B cell (primary cell): ENCODE measurements around the gene ADI1. TPM values are rescaled to one million over a fixed set of nuclear protein-coding genes. Genes with fewer than 3 reads are reported as not detected.

Source experiments
- ATAC-seq: fragments of 200-7000 bp; cut with Tn5 transposase; one replicate; pipeline ENCODE4 v1.10.0; 2021; ENCODE audit warnings: low read depth, mild to moderate bottlenecking, moderate number of reproducible peaks, moderate library complexity
- CTCF ChIA-PET: fragments of 350-600 bp; sonication (Branson Sonifier 250); formaldehyde crosslinking; loops from one replicate; lab custom pipeline; 2021; ENCODE audit warnings: antibody characterized with exemption, inconsistent platforms; lab: Charles Lee
- POLR2A ChIA-PET: fragments of 350-600 bp; sonication (Branson Sonifier 250); formaldehyde crosslinking; loops from one replicate; lab custom pipeline; 2021; ENCODE audit warnings: antibody characterized with exemption; lab: Charles Lee
- DNase-seq: peaks from one replicate; pipeline ENCODE4 v3.0.0; 2013
- H2AFZ ChIP-seq: 2 replicates; pipeline ENCODE4 v1.6.1; 2012; ENCODE audit warnings: mild to moderate bottlenecking, low read depth, low read length; ENCODE audit not compliant: insufficient read depth, poor library complexity, severe bottlenecking
- H3K27ac ChIP-seq, 2 donors: 1 replicate in 1 of 2; 2 replicates in 1 of 2; pipeline ENCODE4 v1.5.1; 2012 to 2013; ENCODE audit warnings: low read length in 2 of 2, mild to moderate bottlenecking in 2 of 2, moderate library complexity in 1 of 2
- H3K27me3 ChIP-seq, 4 experiments: fragments of 200-600 bp in 1 of 4; sonication (generic) in 1 of 4; replicated peaks in 1 of 4; 1 replicate in 2 of 4; 2 replicates in 2 of 4; pipeline versions ENCODE4 v1.6.1 to v1.7.0; 2013 to 2016; ENCODE audit warnings: low read length in 3 of 4, mild to moderate bottlenecking in 2 of 4, mixed read lengths in 1 of 4, moderate library complexity in 1 of 4; ENCODE audit not compliant: insufficient read depth in 4 of 4, control insufficient read depth in 3 of 4; ENCODE audit errors: control extremely low read depth in 1 of 4
- H3K36me3 ChIP-seq, 2 experiments: replicated peaks in 1 of 2; 1 replicate in 1 of 2; 2 replicates in 1 of 2; pipeline versions ENCODE4 v1.6.1 to v1.7.1; 2013; ENCODE audit warnings: low read length in 1 of 2; ENCODE audit not compliant: insufficient read depth in 2 of 2, control insufficient read depth in 1 of 2; ENCODE audit errors: control extremely low read depth in 1 of 2, extremely low read depth in 1 of 2
- H3K4me1 ChIP-seq, 2 donors: fragments of 200-600 bp in 1 of 2; sonication (generic) in 1 of 2; 1 replicate in 1 of 2; 2 replicates in 1 of 2; pipeline versions ENCODE4 v1.5.1 to v1.6.1; 2013 to 2017; ENCODE audit warnings: low read length in 2 of 2; ENCODE audit not compliant: control insufficient read depth in 2 of 2, insufficient read depth in 2 of 2
- H3K4me2 ChIP-seq: replicated peaks from 2 replicates; pipeline ENCODE3; 2012; ENCODE audit warnings: mild to moderate bottlenecking, low read depth, low read length; ENCODE audit not compliant: poor library complexity, severe bottlenecking
- H3K4me3 ChIP-seq, 5 experiments: fragments of 200-600 bp in 1 of 5; sonication (generic) in 1 of 5; 1 replicate in 3 of 5; 2 replicates in 2 of 5; pipeline versions ENCODE4 v1.5.1 to v1.7.0; 2011 to 2016; ENCODE audit warnings: low read length in 4 of 5, mild to moderate bottlenecking in 4 of 5, low read depth in 2 of 5, control low read depth in 1 of 5, moderate library complexity in 1 of 5; ENCODE audit not compliant: insufficient read depth in 1 of 5; ENCODE audit errors: control extremely low read depth in 1 of 5, extremely low read depth in 1 of 5
- H3K79me2 ChIP-seq: fragments of 200-600 bp; sonication (generic); one replicate; pipeline ENCODE4 v1.6.0; 2016; ENCODE audit warnings: low read length; ENCODE audit not compliant: control insufficient read depth, insufficient read depth
- H3K9ac ChIP-seq: fragments of 200-600 bp; sonication (generic); 2 replicates; pipeline ENCODE4 v1.6.1; 2017; ENCODE audit warnings: mild to moderate bottlenecking, low read length, moderate library complexity
- H3K9me3 ChIP-seq, 3 donors: one replicate each; pipeline versions ENCODE4 v1.6.1 to v1.7.1; 2013; ENCODE audit warnings: low read length in 2 of 3; ENCODE audit not compliant: control insufficient read depth in 2 of 3, insufficient read depth in 1 of 3; ENCODE audit errors: control extremely low read depth in 1 of 3
- H4K20me1 ChIP-seq: 2 replicates; pipeline ENCODE4 v1.6.0; 2012; ENCODE audit warnings: mild to moderate bottlenecking, low read length; ENCODE audit not compliant: insufficient read depth, control insufficient read depth, poor library complexity, severe bottlenecking
- H3K27ac Mint-ChIP-seq: one replicate; pipeline ENCODE4 v1.8.0; 2021; ENCODE audit warnings: mixed read lengths
- H3K27me3 Mint-ChIP-seq: one replicate; pipeline ENCODE4 v1.8.0; 2021; ENCODE audit warnings: mixed read lengths
- H3K4me1 Mint-ChIP-seq: one replicate; pipeline ENCODE4 v1.8.0; 2021; ENCODE audit warnings: mixed read lengths
- H3K4me3 Mint-ChIP-seq: one replicate; pipeline ENCODE4 v1.8.0; 2021; ENCODE audit warnings: mixed read lengths
- H3K9me3 Mint-ChIP-seq: one replicate; pipeline ENCODE4 v1.8.0; 2022; ENCODE audit warnings: mixed read lengths; ENCODE audit not compliant: insufficient read depth
- CTCF ChIP-seq: fragments of 200-600 bp; IDR thresholded peaks from one replicate; pipeline ENCODE4 v1.8.0; 2022; ENCODE audit warnings: antibody characterized with exemption, mild to moderate bottlenecking
- EZH2 ChIP-seq: IDR thresholded peaks from 2 replicates; pipeline ENCODE4 v1.6.1; 2012; ENCODE audit warnings: borderline replicate concordance, low read depth, mild to moderate bottlenecking, moderate library complexity, low read length; ENCODE audit not compliant: insufficient read depth, poor library complexity, severe bottlenecking
- WGBS: methylation state at CpG from one replicate; pipeline ENCODE4 v1.1.5; 2013; ENCODE audit warnings: missing lambda C conversion rate; ENCODE audit not compliant: insufficient coverage; 5-methylcytosine and 5-hydroxymethylcytosine counted together
- intact Hi-C: fragments of 100-400 bp; cut with micrococcal nuclease; formaldehyde crosslinking; loops from one replicate; pipeline ENCODE4 v1.10.0; 2022
- polyA plus RNA-seq: library from polyadenylated mRNA; depleted of rRNA; stranded (reverse); fragments of >200 nt; gene quantifications from 2 replicates; pipeline ENCODE4 v1.2.3, GENCODE V29; 2012
- total RNA-seq, 2 donors: library from RNA; stranded (reverse); fragments of 120-200 nt in 1 of 2; gene quantifications; 1 replicate in 1 of 2; 2 replicates in 1 of 2; pipeline versions ENCODE4 v1.2.3 to v1.2.4, GENCODE V29; 2013 to 2022

Gene ADI1
- total and polyA plus RNA-seq, 2 donors (not counting 1 experiment from before 2014, with no cell fraction given) = 15.2 to 23.1 TPM

- H3K27me3 Mint-ChIP-seq = no peaks in the 10 kb centered on the region
- ChIA-PET CTCF (no interaction called here), POLR2A (no interaction called here)
- H3K4me1 Mint-ChIP-seq = no peaks in the 10 kb centered on the region
- Histone ChIP-seq H3K9ac (no peak overlapping the region), H3K36me3 (peaks cover 0 to 5% of the 10 kb centered on the region in 2 experiments), H3K4me1 (no peaks in the 10 kb centered on the region), H3K79me2 (no peaks in the 10 kb centered on the region), H3K4me3 (no peak overlapping the region), H3K27ac (no peak overlapping the region), H2AFZ (no peak overlapping the region), H3K27me3 (no peaks in the 10 kb centered on the region), H3K9me3 (peaks cover 0 to 13% (median 0%) of the 10 kb centered on the region in 3 donors), H4K20me1 (no peaks in the 10 kb centered on the region), H3K4me2 (no peak overlapping the region)
- H3K27ac Mint-ChIP-seq = no peak overlapping the region
- 97% methylated on average over 15 of the region's 17 CpGs for WGBS
- DNase-seq = no peak
- TF ChIP-seq CTCF (no peak), EZH2 (no peak)
- H3K9me3 Mint-ChIP-seq = no peaks in the 10 kb centered on the region
- no peak for ATAC-seq
- H3K4me3 Mint-ChIP-seq = no peak overlapping the region
- intact Hi-C loops = no loop called here
Measured at GRCh38 chr2:3491716-3492474, 27.4 kb downstream of the ADI1 start.

- no peak overlapping the region for H3K4me3 ChIP-seq
- ChIA-PET POLR2A (no interaction called here), CTCF (no interaction called here)
- peaks cover 0 to 4% of the 10 kb centered on the region in 2 experiments for H3K36me3 ChIP-seq
- H3K27ac ChIP-seq = no peak overlapping the region
- H3K9me3 ChIP-seq = peaks cover 0 to 15% (median 0%) of the 10 kb centered on the region in 3 donors
- no peaks in the 10 kb centered on the region for H4K20me1 ChIP-seq
- H3K79me2 ChIP-seq = no peaks in the 10 kb centered on the region
- no peak overlapping the region for H3K27ac Mint-ChIP-seq
- no peaks in the 10 kb centered on the region for H3K9me3 Mint-ChIP-seq
- H3K27me3 ChIP-seq = no peaks in the 10 kb centered on the region
- no peak overlapping the region for H3K4me2 ChIP-seq
- intact Hi-C loops = no loop called here
- H3K4me1 Mint-ChIP-seq = no peaks in the 10 kb centered on the region
- DNase-seq = no peak
- H3K4me3 Mint-ChIP-seq = no peak overlapping the region
- H3K9ac ChIP-seq = no peak overlapping the region
- TF ChIP-seq CTCF = no peak
- H3K4me1 ChIP-seq = no peaks in the 10 kb centered on the region
- 21% methylated on average over 6 of the region's 6 CpGs for WGBS
- no peaks in the 10 kb centered on the region for H3K27me3 Mint-ChIP-seq
- ATAC-seq = no peak
- H2AFZ ChIP-seq = no peak overlapping the region
Measured at GRCh38 chr2:3491306-3491705, 28.0 kb downstream of the ADI1 start.
